ENCODE data around the gene XCL2. TPM values are rescaled to one million over a fixed set of nuclear protein-coding genes. Genes with fewer than 3 reads are reported as not detected.

The XCL2 gene
- total RNA-seq, 1 donor from 2014 or later: not detected

- H3K4me1 Mint-ChIP-seq (ENCODE audit: low read depth): peaks cover 40% of the 10 kb centered on the region
- peaks cover 12% of the 10 kb centered on the region for H3K9me3 Mint-ChIP-seq (ENCODE audit: low read depth)
- peak overlapping the region; percentile 84 for H3K27ac Mint-ChIP-seq
- no peak overlapping the region for H3K4me3 Mint-ChIP-seq (ENCODE audit: low read depth)
- H3K36me3 Mint-ChIP-seq (ENCODE audit: insufficient read depth): peaks cover 2% of the 10 kb centered on the region
- TF ChIP-seq, protein P1, sequence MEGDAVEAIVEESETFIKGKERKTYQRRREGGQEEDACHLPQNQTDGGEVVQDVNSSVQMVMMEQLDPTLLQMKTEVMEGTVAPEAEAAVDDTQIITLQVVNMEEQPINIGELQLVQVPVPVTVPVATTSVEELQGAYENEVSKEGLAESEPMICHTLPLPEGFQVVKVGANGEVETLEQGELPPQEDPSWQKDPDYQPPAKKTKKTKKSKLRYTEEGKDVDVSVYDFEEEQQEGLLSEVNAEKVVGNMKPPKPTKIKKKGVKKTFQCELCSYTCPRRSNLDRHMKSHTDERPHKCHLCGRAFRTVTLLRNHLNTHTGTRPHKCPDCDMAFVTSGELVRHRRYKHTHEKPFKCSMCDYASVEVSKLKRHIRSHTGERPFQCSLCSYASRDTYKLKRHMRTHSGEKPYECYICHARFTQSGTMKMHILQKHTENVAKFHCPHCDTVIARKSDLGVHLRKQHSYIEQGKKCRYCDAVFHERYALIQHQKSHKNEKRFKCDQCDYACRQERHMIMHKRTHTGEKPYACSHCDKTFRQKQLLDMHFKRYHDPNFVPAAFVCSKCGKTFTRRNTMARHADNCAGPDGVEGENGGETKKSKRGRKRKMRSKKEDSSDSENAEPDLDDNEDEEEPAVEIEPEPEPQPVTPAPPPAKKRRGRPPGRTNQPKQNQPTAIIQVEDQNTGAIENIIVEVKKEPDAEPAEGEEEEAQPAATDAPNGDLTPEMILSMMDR (IDR thresholded peaks at IDR 0.05; ENCODE audit: unreplicated experiment): no peak
- no peaks in the 10 kb centered on the region for H3K27me3 Mint-ChIP-seq
- no peak for DNase-seq (ENCODE audit: low spot score, unreplicated experiment)
Measured at GRCh38 chr1:168497376-168497950, 46.3 kb downstream of the XCL2 start.

- H3K4me1 Mint-ChIP-seq (ENCODE audit: low read depth): peaks cover 22% of the 10 kb centered on the region
- peaks cover 12% of the 10 kb centered on the region for H3K9me3 Mint-ChIP-seq (ENCODE audit: low read depth)
- no peak for DNase-seq (ENCODE audit: low spot score, unreplicated experiment)
- no peak overlapping the region for H3K4me3 Mint-ChIP-seq (ENCODE audit: low read depth)
- H3K36me3 Mint-ChIP-seq (ENCODE audit: insufficient read depth): peaks cover 3% of the 10 kb centered on the region
- TF ChIP-seq, protein P1 (IDR thresholded peaks at IDR 0.05; ENCODE audit: unreplicated experiment): no peak
- H3K27ac Mint-ChIP-seq: peak overlapping the region; percentile 13
- no peaks in the 10 kb centered on the region for H3K27me3 Mint-ChIP-seq
Measured at GRCh38 chr1:168491527-168492164, 52.2 kb downstream of the XCL2 start.

Other genes starting within 250 kb of the XCL2 start
- gene XCL1, start 32.6 kb upstream of the XCL2 start, total RNA-seq: 0.44 and 0.91 TPM in 2 replicates
- not detected in 2 replicates for gene DPT, start 185.2 kb upstream of the XCL2 start, total RNA-seq

Measured in progenitor cell of endocrine pancreas (in vitro differentiated cells).